ENCODE data around the gene GC. TPM values are rescaled to one million over a fixed set of nuclear protein-coding genes. Genes with fewer than 3 reads are reported as not detected.

The GC gene
- total and polyA plus RNA-seq, 7 donors, result not detected

GRCh38 chr4:71694961-71695360 is 88.9 kb downstream of the GC start:
- Histone ChIP-seq H3K36me3 (no peaks in the 10 kb centered on the region), H3K4me1 (no peaks in the 10 kb centered on the region), H3K27me3 (no peaks in the 10 kb centered on the region), H3K4me3 (no peak overlapping the region), H3K27ac (no peak overlapping the region), H3K9me3 (no peaks in the 10 kb centered on the region)
- intact Hi-C loops (cut with DNase I), result no loop called here
- DNase-seq, result no peak
- 45 to 62% methylated on average over 5 of the region's 5 CpGs for WGBS, 2 donors
- TF ChIP-seq POLR2AphosphoS5 (IDR thresholded peaks at IDR 0.05), result no peak
- no peak for TF ChIP-seq POLR2A (IDR thresholded peaks at IDR 0.05)
- TF ChIP-seq, protein P1, sequence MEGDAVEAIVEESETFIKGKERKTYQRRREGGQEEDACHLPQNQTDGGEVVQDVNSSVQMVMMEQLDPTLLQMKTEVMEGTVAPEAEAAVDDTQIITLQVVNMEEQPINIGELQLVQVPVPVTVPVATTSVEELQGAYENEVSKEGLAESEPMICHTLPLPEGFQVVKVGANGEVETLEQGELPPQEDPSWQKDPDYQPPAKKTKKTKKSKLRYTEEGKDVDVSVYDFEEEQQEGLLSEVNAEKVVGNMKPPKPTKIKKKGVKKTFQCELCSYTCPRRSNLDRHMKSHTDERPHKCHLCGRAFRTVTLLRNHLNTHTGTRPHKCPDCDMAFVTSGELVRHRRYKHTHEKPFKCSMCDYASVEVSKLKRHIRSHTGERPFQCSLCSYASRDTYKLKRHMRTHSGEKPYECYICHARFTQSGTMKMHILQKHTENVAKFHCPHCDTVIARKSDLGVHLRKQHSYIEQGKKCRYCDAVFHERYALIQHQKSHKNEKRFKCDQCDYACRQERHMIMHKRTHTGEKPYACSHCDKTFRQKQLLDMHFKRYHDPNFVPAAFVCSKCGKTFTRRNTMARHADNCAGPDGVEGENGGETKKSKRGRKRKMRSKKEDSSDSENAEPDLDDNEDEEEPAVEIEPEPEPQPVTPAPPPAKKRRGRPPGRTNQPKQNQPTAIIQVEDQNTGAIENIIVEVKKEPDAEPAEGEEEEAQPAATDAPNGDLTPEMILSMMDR (IDR thresholded peaks at IDR 0.05), result no peak
- TF ChIP-seq EP300 (IDR thresholded peaks at IDR 0.05), result no peak

DNA sequence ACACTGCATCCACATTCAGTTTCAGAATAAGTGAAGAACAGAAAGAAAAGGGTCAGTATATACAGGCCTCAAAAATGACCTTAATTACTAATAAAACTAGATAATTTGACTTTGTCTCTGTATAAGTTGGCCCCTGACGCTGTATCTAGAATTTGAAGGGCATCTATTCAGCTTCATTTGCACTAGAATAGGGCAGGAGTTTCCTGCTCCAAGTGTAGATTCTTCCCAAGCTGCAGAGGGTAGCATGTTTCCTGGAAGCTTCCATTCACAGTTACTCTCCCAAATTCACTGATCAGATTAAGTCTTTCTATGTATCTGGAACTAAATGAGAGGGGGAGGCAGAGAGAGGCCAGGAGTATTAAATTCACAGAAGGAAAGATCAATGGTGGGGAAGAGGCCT is 90.9 kb downstream of the GC start:
- Histone ChIP-seq H3K36me3 (no peaks in the 10 kb centered on the region), H3K4me3 (no peak overlapping the region), H3K9me3 (no peaks in the 10 kb centered on the region), H3K27me3 (no peaks in the 10 kb centered on the region), H3K4me1 (no peaks in the 10 kb centered on the region), H3K27ac (no peak overlapping the region)
- 87 to 89% methylated on average over 1 of the region's 1 CpG for WGBS, 2 donors
- DNase-seq, result no peak
- intact Hi-C loops (cut with DNase I), result no loop called here
- no peak for TF ChIP-seq POLR2A (IDR thresholded peaks at IDR 0.05)
- TF ChIP-seq, protein P1 (IDR thresholded peaks at IDR 0.05), result no peak
- TF ChIP-seq EP300 (IDR thresholded peaks at IDR 0.05), result no peak

GRCh38 chr4:71692198-71692597 is 91.7 kb downstream of the GC start:
- H3K27ac ChIP-seq, result no peak overlapping the region
- H3K9me3 ChIP-seq, result no peaks in the 10 kb centered on the region
- no peak overlapping the region for H3K4me3 ChIP-seq
- whole genome bisulfite sequencing, 2 donors, result 60 to 62% methylated on average over 2 of the region's 2 CpGs
- no peaks in the 10 kb centered on the region for H3K27me3 ChIP-seq
- H3K4me1 ChIP-seq, result no peaks in the 10 kb centered on the region
- DNase-seq, result no peak
- intact Hi-C loops (cut with DNase I), result no loop called here
- H3K36me3 ChIP-seq, result no peaks in the 10 kb centered on the region
- TF ChIP-seq POLR2A (IDR thresholded peaks at IDR 0.05), result no peak
- TF ChIP-seq EP300 (IDR thresholded peaks at IDR 0.05), result no peak
- no peak for TF ChIP-seq POLR2AphosphoS5 (IDR thresholded peaks at IDR 0.05)
- TF ChIP-seq, protein P1 (IDR thresholded peaks at IDR 0.05), result no peak

Small RNA genes lying within 50 kb of the gene (small RNA-seq; reads per million reads assigned to genes)
- gene RNA5SP163, result 0 reads per million in 3 donors

Other genes with a start within 250 kb of the GC start
- gene NPFFR2, start 247.9 kb upstream of the GC start, total RNA-seq, result not detected
- gene NPFFR2, start 247.9 kb upstream of the GC start, polyA plus RNA-seq, result under 1 TPM in 1 of 3 donors, not detected in 2; 0.04 TPM

Data from sigmoid colon (tissue), 7 donors.